DMS153 treated with DMSO at 0.1 percent for 48 hours (cell line): ENCODE results near the gene ARMC9.
A peak's percentile ranks its signal among the peaks of the same experiment; 100 is the strongest.

Experiments used
- DNase-seq: peaks from one replicate; lab custom pipeline; 2025; ENCODE audit not compliant: unreplicated experiment; lab: John Stamatoyannopoulos, UW

ARMC9 gene

GRCh38 chr2:231200805-231201474 is 2.5 kb downstream of the ARMC9 start:
- DNase-seq: no peak

GRCh38 chr2:231201475-231201814 is 3.0 kb downstream of the ARMC9 start:
- no peak for DNase-seq

- no peak for DNase-seq
Measured at GRCh38 chr2:231203087-231203486, 4.7 kb downstream of the ARMC9 start.

GRCh38 chr2:231204146-231204545 is 5.7 kb downstream of the ARMC9 start:
- no peak for DNase-seq

GRCh38 chr2:231204581-231204980 is 6.2 kb downstream of the ARMC9 start:
- DNase-seq: no peak

- DNase-seq: no peak
Measured at GRCh38 chr2:231207734-231208133, 9.3 kb downstream of the ARMC9 start.

- no peak for DNase-seq
Measured at GRCh38 chr2:231210782-231211181, 12.4 kb downstream of the ARMC9 start.

- no peak for DNase-seq
Measured at GRCh38 chr2:231211486-231211885, 13.1 kb downstream of the ARMC9 start.

- no peak for DNase-seq
Measured at GRCh38 chr2:231212329-231212845, 14.0 kb downstream of the ARMC9 start.

- no peak for DNase-seq
Measured at GRCh38 chr2:231213931-231214642, 15.7 kb downstream of the ARMC9 start.

GRCh38 chr2:231218366-231218765 is 19.9 kb downstream of the ARMC9 start:
- no peak for DNase-seq

- DNase-seq: no peak
Measured at GRCh38 chr2:231219289-231219688, 20.9 kb downstream of the ARMC9 start.

- DNase-seq: no peak
Measured at GRCh38 chr2:231221761-231222160, 23.3 kb downstream of the ARMC9 start.

- no peak for DNase-seq
Measured at GRCh38 chr2:231222318-231223000, 24.0 kb downstream of the ARMC9 start.

GRCh38 chr2:231223001-231223375 is 24.6 kb downstream of the ARMC9 start:
- DNase-seq: no peak

GRCh38 chr2:231223458-231223976 is 25.1 kb downstream of the ARMC9 start:
- DNase-seq: no peak

GRCh38 chr2:231227310-231228162 is 29.1 kb downstream of the ARMC9 start:
- peak; percentile 62 for DNase-seq

- DNase-seq: no peak
Measured at GRCh38 chr2:231228223-231228622, 29.8 kb downstream of the ARMC9 start.

GRCh38 chr2:231228974-231229529 is 30.6 kb downstream of the ARMC9 start:
- DNase-seq: no peak

GRCh38 chr2:231235217-231235616 is 36.8 kb downstream of the ARMC9 start:
- DNase-seq: no peak

- DNase-seq: no peak
Measured at GRCh38 chr2:231238689-231239088, 40.3 kb downstream of the ARMC9 start.
